Adrenal gland (tissue), 12 donors: Measurements from ENCODE around the gene GLTPD2. TPM values are rescaled to one million over a fixed set of nuclear protein-coding genes. Genes with fewer than 3 reads are reported as not detected.
A peak's percentile ranks its signal among the peaks of the same experiment; 100 is the strongest.

Experiments used
- DNase-seq, 7 donors: peaks; one replicate each; pipeline ENCODE4 v3.0.0-alpha.2; 2019 to 2020
- H3K27ac ChIP-seq, 5 donors: fragments of 200-600 bp; sonication (generic) in 4 of 5; 1 replicate in 3 of 5; 2 replicates in 2 of 5; pipeline versions ENCODE4 v1.5.1 to v1.8.0; 2016 to 2020; ENCODE audit warnings: mild to moderate bottlenecking in 1 of 5
- H3K27me3 ChIP-seq: fragments of 200-600 bp; 2 replicates; pipeline ENCODE4 v1.8.0; 2021
- H3K36me3 ChIP-seq, 2 donors: fragments of 200-600 bp; replicated peaks in 1 of 2; 1 replicate in 1 of 2; 2 replicates in 1 of 2; pipeline versions ENCODE4 v1.5.1 to v1.8.0; 2018 to 2022
- H3K4me1 ChIP-seq, 2 donors: fragments of 200-600 bp; replicated peaks in 1 of 2; 1 replicate in 1 of 2; 2 replicates in 1 of 2; pipeline versions ENCODE4 v1.5.1 to v1.8.0; 2018 to 2021
- H3K4me3 ChIP-seq, 4 donors: fragments of 200-600 bp; sonication (generic) in 3 of 4; one replicate each; pipeline ENCODE4 v1.5.1; 2016 to 2018
- H3K9me3 ChIP-seq, 3 donors: fragments of 200-600 bp; sonication (generic) in 1 of 3; replicated peaks in 1 of 3; 1 replicate in 2 of 3; 2 replicates in 1 of 3; pipeline versions ENCODE4 v1.5.1 to v1.8.0; 2016 to 2021
- CTCF ChIP-seq, 6 experiments: fragments of 450-650 bp in 4 of 6; fragments of 200-600 bp in 2 of 6; sonication (generic) in 1 of 6; IDR thresholded peaks; 1 replicate in 5 of 6; 2 replicates in 1 of 6; pipeline versions ENCODE4 v1.5.1 to v1.8.0; 2016 to 2021; ENCODE audit warnings: antibody characterized with exemption in 6 of 6, mild to moderate bottlenecking in 2 of 6, moderate library complexity in 1 of 6
- POLR2A ChIP-seq, 2 donors: fragments of 450-650 bp; IDR thresholded peaks; one replicate each; pipeline ENCODE4 v1.6.1; 2017; ENCODE audit warnings: antibody characterized with exemption in 2 of 2, mild to moderate bottlenecking in 2 of 2, moderate library complexity in 1 of 2
- WGBS, 4 donors: extraction: QIAGEN DNeasy Blood & Tissue Kit in 2 of 4; methylation state at CpG; one replicate each; pipeline versions ENCODE4 v1.1.5 to v1.1.7; 2013 to 2017; 5-methylcytosine and 5-hydroxymethylcytosine counted together
- intact Hi-C, 2 donors: fragments of 100-400 bp; cut with DNase I; formaldehyde crosslinking; loops; one replicate each; pipeline versions ENCODE4 v1.14.1 to v1.15.0; 2022 to 2023
- polyA plus RNA-seq, 3 donors: library from polyadenylated mRNA; stranded (reverse); fragments of 200-250 nt in 2 of 3; fragments of 350-450 nt in 1 of 3; fragmentation: Illumina TruSeq in 1 of 3; extraction: RNeasy Lipid Tissue Mini Kit (QIAGEN cat#74804) in 1 of 3; gene quantifications; one replicate each; pipeline ENCODE4 v1.2.3, GENCODE V29; 2013 to 2014
- total RNA-seq, 9 donors: library from RNA; depleted of rRNA in 4 of 9; stranded (reverse); fragments of >200 nt in 4 of 9; fragments of 120-200 nt in 1 of 9; fragmentation: NEBNext Ultra II Directional in 1 of 9; extraction: Animal tissue kit (Norgen Biotek cat#: 25700) in 1 of 9; gene quantifications; one replicate each; pipeline versions ENCODE4 v1.1.0 to v1.2.4, GENCODE V29; 2013 to 2023
- donor health status: healthy with polysubstance abuse.
- donor health status: Bipolar disorder and iron deficiency.
- donor health status: DM: yes; HTN: yes; CAD: no.
- donor health status: DM: no; HTN: no; CAD: no.
- donor health status: DM: no; HTN: no; CAD: no.
- donor health status: DM: yes; HTN: yes; CAD: no.

Gene GLTPD2
- total and polyA plus RNA-seq, 12 donors: not detected

GRCh38 chr17:4747847-4748246 is 40.9 kb upstream of the GLTPD2 start:
- WGBS, 4 donors: 42 to 61% (median 50%) methylated on average over 5 of the region's 5 CpGs
- Histone ChIP-seq H3K4me3 (no peak overlapping the region), H3K27me3 (peaks cover 6% of the 10 kb centered on the region), H3K9me3 (no peaks in the 10 kb centered on the region), H3K36me3 (no peaks in the 10 kb centered on the region), H3K27ac (peak overlapping the region in 2 of 5 donors; percentile 60 to 75), H3K4me1 (no peaks in the 10 kb centered on the region)
- TF ChIP-seq POLR2A (IDR thresholded peaks at IDR 0.05): no peak
- TF ChIP-seq CTCF (IDR thresholded peaks at IDR 0.05): no peak
- intact Hi-C loops: no loop called here
- peak in 4 of 7 donors; percentile 40 to 74 (median 52) for DNase-seq

GRCh38 chr17:4748686-4749085 is 40.1 kb upstream of the GLTPD2 start:
- H3K27me3 ChIP-seq: peaks cover 5% of the 10 kb centered on the region
- H3K4me1 ChIP-seq: no peaks in the 10 kb centered on the region
- H3K27ac ChIP-seq: peak overlapping the region in 2 of 5 donors; percentile 30 to 75
- intact Hi-C loops: no loop called here
- WGBS, 4 donors: 47 to 57% (median 52%) methylated on average over 4 of the region's 4 CpGs
- no peaks in the 10 kb centered on the region for H3K9me3 ChIP-seq
- no peaks in the 10 kb centered on the region for H3K36me3 ChIP-seq
- TF ChIP-seq CTCF (IDR thresholded peaks at IDR 0.05) (no peak), POLR2A (IDR thresholded peaks at IDR 0.05) (no peak)
- DNase-seq: no peak
- no peak overlapping the region for H3K4me3 ChIP-seq

- DNase-seq: no peak
- Histone ChIP-seq H3K27ac (no peak overlapping the region), H3K4me1 (no peaks in the 10 kb centered on the region), H3K27me3 (no peaks in the 10 kb centered on the region), H3K9me3 (no peaks in the 10 kb centered on the region), H3K4me3 (no peak overlapping the region), H3K36me3 (no peaks in the 10 kb centered on the region)
- 26 to 39% (median 33%) methylated on average over 3 of the region's 3 CpGs for WGBS, 4 donors
- TF ChIP-seq CTCF (IDR thresholded peaks at IDR 0.05) (no peak), POLR2A (IDR thresholded peaks at IDR 0.05) (no peak)
- intact Hi-C loops: no loop called here
These were observed 38.2 kb upstream of the GLTPD2 start for GRCh38 chr17:4750606-4751005.

- H3K27me3 ChIP-seq: no peaks in the 10 kb centered on the region
- no peaks in the 10 kb centered on the region for H3K9me3 ChIP-seq
- no peaks in the 10 kb centered on the region for H3K4me1 ChIP-seq
- no peaks in the 10 kb centered on the region for H3K36me3 ChIP-seq
- no peak overlapping the region for H3K4me3 ChIP-seq
- 52 to 58% (median 56%) methylated on average over 5 of the region's 5 CpGs for WGBS, 4 donors
- TF ChIP-seq CTCF (IDR thresholded peaks at IDR 0.05) (no peak), POLR2A (IDR thresholded peaks at IDR 0.05) (no peak)
- no peak for DNase-seq
- intact Hi-C loops: no loop called here
- no peak overlapping the region for H3K27ac ChIP-seq
These were observed 36.8 kb upstream of the GLTPD2 start for GRCh38 chr17:4751932-4752331.
